ENCODE data around the gene TMPRSS3. TPM values are rescaled to one million over a fixed set of nuclear protein-coding genes. Genes with fewer than 3 reads are reported as not detected.
A peak's percentile ranks its signal among the peaks of the same experiment; 100 is the strongest.

TMPRSS3 gene
- total and polyA plus RNA-seq, 9 of the 15 experiments (the other 6 are each of a cell fraction or from before 2014, with no cell fraction given), result 0.07 TPM; not detected in 8

DNA sequence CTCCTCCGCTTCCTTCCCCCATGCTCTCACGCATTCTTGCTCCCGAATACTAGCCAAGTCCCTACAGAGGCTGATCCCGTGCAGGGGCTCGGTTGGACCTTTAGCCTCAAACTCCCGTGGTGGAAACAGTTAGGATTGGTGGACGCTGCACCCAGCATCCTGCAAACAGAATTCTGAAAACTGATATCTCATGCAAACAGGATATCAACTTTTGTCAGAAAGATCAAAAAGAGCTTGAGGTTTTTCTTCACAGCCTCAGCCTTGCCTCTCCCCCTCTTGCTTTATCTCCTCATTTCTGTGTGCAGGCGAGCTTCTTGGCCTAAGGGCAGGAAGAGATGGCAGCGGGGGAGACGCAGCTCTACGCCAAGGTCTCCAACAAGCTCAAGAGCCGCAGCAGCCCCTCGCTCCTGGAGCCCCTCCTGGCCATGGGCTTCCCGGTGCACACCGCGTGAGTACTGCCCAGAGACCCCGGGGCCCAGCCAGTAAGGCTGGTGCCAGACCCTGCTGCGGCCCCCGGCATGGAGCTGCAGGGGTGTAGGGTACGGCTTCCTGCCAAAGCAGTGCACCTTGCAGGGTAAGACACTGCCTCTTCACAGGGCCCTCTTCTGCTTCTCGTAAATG is 7.9 kb upstream of the TMPRSS3 start, which contains the start of gene UBASH3A (continued):
- no peak for TF ChIP-seq DDX20 (tag; IDR thresholded peaks at IDR 0.05; ENCODE audit: low read depth)
- peak; percentile 88 for TF ChIP-seq NFIC (IDR thresholded peaks at IDR 0.05)
- TF ChIP-seq, protein P1, sequence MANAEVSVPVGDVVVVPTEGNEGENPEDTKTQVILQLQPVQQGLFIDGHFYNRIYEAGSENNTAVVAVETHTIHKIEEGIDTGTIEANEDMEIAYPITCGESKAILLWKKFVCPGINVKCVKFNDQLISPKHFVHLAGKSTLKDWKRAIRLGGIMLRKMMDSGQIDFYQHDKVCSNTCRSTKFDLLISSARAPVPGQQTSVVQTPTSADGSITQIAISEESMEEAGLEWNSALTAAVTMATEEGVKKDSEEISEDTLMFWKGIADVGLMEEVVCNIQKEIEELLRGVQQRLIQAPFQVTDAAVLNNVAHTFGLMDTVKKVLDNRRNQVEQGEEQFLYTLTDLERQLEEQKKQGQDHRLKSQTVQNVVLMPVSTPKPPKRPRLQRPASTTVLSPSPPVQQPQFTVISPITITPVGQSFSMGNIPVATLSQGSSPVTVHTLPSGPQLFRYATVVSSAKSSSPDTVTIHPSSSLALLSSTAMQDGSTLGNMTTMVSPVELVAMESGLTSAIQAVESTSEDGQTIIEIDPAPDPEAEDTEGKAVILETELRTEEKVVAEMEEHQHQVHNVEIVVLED (CRISPR knock-in tag; IDR thresholded peaks at IDR 0.05), result no peak
- TF ChIP-seq CREM (IDR thresholded peaks at IDR 0.05; ENCODE audit: low read depth), result peak; percentile 73
- TF ChIP-seq SMARCE1 (IDR thresholded peaks at IDR 0.05), result peak; percentile 90
- no peak for TF ChIP-seq ZNF561 (CRISPR knock-in tag; conservative IDR thresholded peaks at IDR 0.05)
- peak; percentile 63 for TF ChIP-seq ZNF444 (CRISPR knock-in tag; IDR thresholded peaks at IDR 0.05)
- no peak for TF ChIP-seq ETV1 (tag; conservative IDR thresholded peaks at IDR 0.05; ENCODE audit: low read depth)
- peak; percentile 51 for TF ChIP-seq NFE2 (IDR thresholded peaks at IDR 0.05; ENCODE audit: low read depth)
- TF ChIP-seq, protein P2, sequence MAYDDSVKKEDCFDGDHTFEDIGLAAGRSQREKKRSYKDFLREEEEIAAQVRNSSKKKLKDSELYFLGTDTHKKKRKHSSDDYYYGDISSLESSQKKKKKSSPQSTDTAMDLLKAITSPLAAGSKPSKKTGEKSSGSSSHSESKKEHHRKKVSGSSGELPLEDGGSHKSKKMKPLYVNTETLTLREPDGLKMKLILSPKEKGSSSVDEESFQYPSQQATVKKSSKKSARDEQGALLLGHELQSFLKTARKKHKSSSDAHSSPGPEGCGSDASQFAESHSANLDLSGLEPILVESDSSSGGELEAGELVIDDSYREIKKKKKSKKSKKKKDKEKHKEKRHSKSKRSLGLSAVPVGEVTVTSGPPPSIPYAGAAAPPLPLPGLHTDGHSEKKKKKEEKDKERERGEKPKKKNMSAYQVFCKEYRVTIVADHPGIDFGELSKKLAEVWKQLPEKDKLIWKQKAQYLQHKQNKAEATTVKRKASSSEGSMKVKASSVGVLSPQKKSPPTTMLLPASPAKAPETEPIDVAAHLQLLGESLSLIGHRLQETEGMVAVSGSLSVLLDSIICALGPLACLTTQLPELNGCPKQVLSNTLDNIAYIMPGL (CRISPR knock-in tag; IDR thresholded peaks at IDR 0.05), result no peak
- TF ChIP-seq ZBED1 (IDR thresholded peaks at IDR 0.05), result no peak
- TF ChIP-seq CBFA2T2 (conservative IDR thresholded peaks at IDR 0.05), result peak; percentile 95
- TF ChIP-seq FOSL1 (tag; conservative IDR thresholded peaks at IDR 0.05), result no peak
- TF ChIP-seq TCFL5 (CRISPR knock-in tag; conservative IDR thresholded peaks at IDR 0.05), result no peak
- TF ChIP-seq ERF (CRISPR knock-in tag; IDR thresholded peaks at IDR 0.05), result 0 out of 2 replicates have a peak, but pooled peaks have one; percentile 42
- TF ChIP-seq HDAC1 (IDR thresholded peaks at IDR 0.05), result peak in 1 of 2 experiments; percentile 87; a peak in 2 of 4 replicates
- no peak for TF ChIP-seq ZNF217 (CRISPR knock-in tag; IDR thresholded peaks at IDR 0.05)
- peak; percentile 96; the same call in 1 of the 2 replicates for TF ChIP-seq ZBTB7A (IDR thresholded peaks at IDR 0.05; ENCODE audit: borderline replicate concordance, control insufficient read depth, low read depth, low read length)
- TF ChIP-seq NFATC3 (IDR thresholded peaks at IDR 0.05), result no peak
- TF ChIP-seq CHD2 (IDR thresholded peaks at IDR 0.05; ENCODE audit: low read depth, low read length), result no peak
- TF ChIP-seq GABPB2 (CRISPR knock-in tag; conservative IDR thresholded peaks at IDR 0.05), result no peak
- TF ChIP-seq, protein P3, sequence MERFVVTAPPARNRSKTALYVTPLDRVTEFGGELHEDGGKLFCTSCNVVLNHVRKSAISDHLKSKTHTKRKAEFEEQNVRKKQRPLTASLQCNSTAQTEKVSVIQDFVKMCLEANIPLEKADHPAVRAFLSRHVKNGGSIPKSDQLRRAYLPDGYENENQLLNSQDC (CRISPR knock-in tag; IDR thresholded peaks at IDR 0.05), result no peak
- TF ChIP-seq ZFP1 (CRISPR knock-in tag; IDR thresholded peaks at IDR 0.05), result no peak
- TF ChIP-seq STAT5B (CRISPR knock-in tag; IDR thresholded peaks at IDR 0.05), result no peak
- peak; percentile 83 for TF ChIP-seq EHMT2 (IDR thresholded peaks at IDR 0.05)
- peak; percentile 54; the same call in 1 of the 2 replicates for TF ChIP-seq RBFOX2 (IDR thresholded peaks at IDR 0.05; ENCODE audit: low read depth, low read length)
- TF ChIP-seq ZNF707 (CRISPR knock-in tag; conservative IDR thresholded peaks at IDR 0.05), result no peak
- peak; percentile 80 for TF ChIP-seq CCNT2 (IDR thresholded peaks at IDR 0.05; ENCODE audit: borderline replicate concordance, extremely low read depth, insufficient read length, low read depth, low read length)
- no peak for TF ChIP-seq LARP7 (IDR thresholded peaks at IDR 0.05)
- no peak for TF ChIP-seq RBM22 (IDR thresholded peaks at IDR 0.05; ENCODE audit: low read depth, low read length, poor library complexity, severe bottlenecking)
